ENCODE results near the gene RCC1. TPM values are rescaled to one million over a fixed set of nuclear protein-coding genes. Genes with fewer than 3 reads are reported as not detected.
"Not testable (repeated sequence)": the region's sequence is repeated elsewhere in the genome, so short reads cannot be mapped to it uniquely, and the experiment has no call there.

RCC1 gene
- 113 and 136 TPM in 2 replicates for total RNA-seq (2014; rRNA removed; shearing (Covaris generic))

- peak; percentile 97 for DNase-seq
- peak within 1 kb of the TSS; percentile 76 for H3K4me3 ChIP-seq (ENCODE audit: insufficient read depth, low read depth, low read length)
- peaks cover 40% of the 10 kb centered on the region for H3K36me3 ChIP-seq (replicated peaks; ENCODE audit: control insufficient read depth, insufficient read depth, low read length)
- no peaks in the 10 kb centered on the region for H3K27me3 ChIP-seq (ENCODE audit: control insufficient read depth, insufficient read depth, low read length)
Measured at GRCh38 chr1:28505406-28506187, at the start of gene RCC1. TSS of gene RCC1 (plus strand) at chr1:28506043. CDS start at chr1:28529867, 23,824 bp downstream.

GRCh38 chr1:28456078-28456477 is 49.8 kb upstream of the RCC1 start:
- Histone ChIP-seq H3K27me3 (ENCODE audit: control insufficient read depth, insufficient read depth, low read length) (no peaks in the 10 kb centered on the region), H3K36me3 (replicated peaks; ENCODE audit: control insufficient read depth, insufficient read depth, low read length) (no peaks in the 10 kb centered on the region), H3K4me3 (ENCODE audit: insufficient read depth, low read depth, low read length) (no peak overlapping the region)
- DNase-seq = no peak

GRCh38 chr1:28457678-28458077 is 48.2 kb upstream of the RCC1 start:
- H3K36me3 ChIP-seq (replicated peaks; ENCODE audit: control insufficient read depth, insufficient read depth, low read length) = no peaks in the 10 kb centered on the region
- H3K27me3 ChIP-seq (ENCODE audit: control insufficient read depth, insufficient read depth, low read length) = no peaks in the 10 kb centered on the region
- DNase-seq = no peak
- H3K4me3 ChIP-seq (ENCODE audit: insufficient read depth, low read depth, low read length) = no peak overlapping the region

- no peaks in the 10 kb centered on the region for H3K27me3 ChIP-seq (ENCODE audit: control insufficient read depth, insufficient read depth, low read length)
- no peaks in the 10 kb centered on the region for H3K36me3 ChIP-seq (replicated peaks; ENCODE audit: control insufficient read depth, insufficient read depth, low read length)
- H3K4me3 ChIP-seq (ENCODE audit: insufficient read depth, low read depth, low read length) = no peak overlapping the region
- no peak for DNase-seq
Measured at GRCh38 chr1:28458237-28459228, 47.3 kb upstream of the RCC1 start.

- H3K36me3 ChIP-seq (replicated peaks; ENCODE audit: control insufficient read depth, insufficient read depth, low read length) = peaks cover 8% of the 10 kb centered on the region
- DNase-seq = no peak
- H3K27me3 ChIP-seq (ENCODE audit: control insufficient read depth, insufficient read depth, low read length) = no peaks in the 10 kb centered on the region
- H3K4me3 ChIP-seq (ENCODE audit: insufficient read depth, low read depth, low read length) = no peak overlapping the region
Measured at GRCh38 chr1:28466226-28466778, 39.5 kb upstream of the RCC1 start.

- Histone ChIP-seq H3K4me3 (ENCODE audit: insufficient read depth, low read depth, low read length) (no peak overlapping the region), H3K36me3 (replicated peaks; ENCODE audit: control insufficient read depth, insufficient read depth, low read length) (peaks cover 15% of the 10 kb centered on the region), H3K27me3 (ENCODE audit: control insufficient read depth, insufficient read depth, low read length) (no peaks in the 10 kb centered on the region)
- no peak for DNase-seq
Measured at GRCh38 chr1:28470146-28470545, 35.7 kb upstream of the RCC1 start.

- not testable (repeated sequence) for DNase-seq; H3K4me3 ChIP-seq (ENCODE audit: insufficient read depth, low read depth, low read length); H3K27me3 ChIP-seq (ENCODE audit: control insufficient read depth, insufficient read depth, low read length)
- peaks cover 17% of the 10 kb centered on the region for H3K36me3 ChIP-seq (replicated peaks; ENCODE audit: control insufficient read depth, insufficient read depth, low read length)
Measured at GRCh38 chr1:28479497-28479896, 26.3 kb upstream of the RCC1 start.

- no peak overlapping the region for H3K4me3 ChIP-seq (ENCODE audit: insufficient read depth, low read depth, low read length)
- H3K27me3 ChIP-seq (ENCODE audit: control insufficient read depth, insufficient read depth, low read length) = no peaks in the 10 kb centered on the region
- no peak for DNase-seq
- H3K36me3 ChIP-seq (replicated peaks; ENCODE audit: control insufficient read depth, insufficient read depth, low read length) = peaks cover 16% of the 10 kb centered on the region
Measured at GRCh38 chr1:28480308-28480707, 25.5 kb upstream of the RCC1 start.

GRCh38 chr1:28482138-28482537 is 23.7 kb upstream of the RCC1 start:
- Histone ChIP-seq H3K36me3 (replicated peaks; ENCODE audit: control insufficient read depth, insufficient read depth, low read length) (peaks cover 16% of the 10 kb centered on the region), H3K27me3 (ENCODE audit: control insufficient read depth, insufficient read depth, low read length) (no peaks in the 10 kb centered on the region), H3K4me3 (ENCODE audit: insufficient read depth, low read depth, low read length) (no peak overlapping the region)
- no peak for DNase-seq

- DNase-seq = no peak
- Histone ChIP-seq H3K36me3 (replicated peaks; ENCODE audit: control insufficient read depth, insufficient read depth, low read length) (peaks cover 16% of the 10 kb centered on the region), H3K4me3 (ENCODE audit: insufficient read depth, low read depth, low read length) (no peak overlapping the region), H3K27me3 (ENCODE audit: control insufficient read depth, insufficient read depth, low read length) (no peaks in the 10 kb centered on the region)
Measured at GRCh38 chr1:28482702-28483101, 23.1 kb upstream of the RCC1 start.

- peaks cover 13% of the 10 kb centered on the region for H3K36me3 ChIP-seq (replicated peaks; ENCODE audit: control insufficient read depth, insufficient read depth, low read length)
- no peak overlapping the region for H3K4me3 ChIP-seq (ENCODE audit: insufficient read depth, low read depth, low read length)
- H3K27me3 ChIP-seq (ENCODE audit: control insufficient read depth, insufficient read depth, low read length) = no peaks in the 10 kb centered on the region
- DNase-seq = no peak
Measured at GRCh38 chr1:28494737-28495136, 11.1 kb upstream of the RCC1 start.

- H3K27me3 ChIP-seq (ENCODE audit: control insufficient read depth, insufficient read depth, low read length) = no peaks in the 10 kb centered on the region
- no peak for DNase-seq
Measured at GRCh38 chr1:28499553-28499952, 6.3 kb upstream of the RCC1 start.

GRCh38 chr1:28501925-28502324 is 3.9 kb upstream of the RCC1 start:
- peaks cover 4% of the 10 kb centered on the region for H3K36me3 ChIP-seq (replicated peaks; ENCODE audit: control insufficient read depth, insufficient read depth, low read length)
- no peaks in the 10 kb centered on the region for H3K27me3 ChIP-seq (ENCODE audit: control insufficient read depth, insufficient read depth, low read length)
- no peak for DNase-seq
- H3K4me3 ChIP-seq (ENCODE audit: insufficient read depth, low read depth, low read length) = no peak overlapping the region

More at GRCh38 chr1:28499553-28499952, 6.3 kb upstream of the RCC1 start:
- Histone ChIP-seq H3K36me3 (replicated peaks; ENCODE audit: control insufficient read depth, insufficient read depth, low read length) (peaks cover 7% of the 10 kb centered on the region), H3K4me3 (ENCODE audit: insufficient read depth, low read depth, low read length) (no peak overlapping the region)

- H3K36me3 ChIP-seq (replicated peaks; ENCODE audit: control insufficient read depth, insufficient read depth, low read length) = peaks cover 15% of the 10 kb centered on the region
- no peak for DNase-seq
- no peak overlapping the region for H3K4me3 ChIP-seq (ENCODE audit: insufficient read depth, low read depth, low read length)
- H3K27me3 ChIP-seq (ENCODE audit: control insufficient read depth, insufficient read depth, low read length) = no peaks in the 10 kb centered on the region
Measured at GRCh38 chr1:28503117-28503516, 2.7 kb upstream of the RCC1 start.

All from H7 (cell line).